ENCODE data around the gene OR52B6. TPM values are rescaled to one million over a fixed set of nuclear protein-coding genes. Genes with fewer than 3 reads are reported as not detected.
A peak's percentile ranks its signal among the peaks of the same experiment; 100 is the strongest.

The OR52B6 gene
- total and polyA plus RNA-seq, 4 donors: not detected

DNA sequence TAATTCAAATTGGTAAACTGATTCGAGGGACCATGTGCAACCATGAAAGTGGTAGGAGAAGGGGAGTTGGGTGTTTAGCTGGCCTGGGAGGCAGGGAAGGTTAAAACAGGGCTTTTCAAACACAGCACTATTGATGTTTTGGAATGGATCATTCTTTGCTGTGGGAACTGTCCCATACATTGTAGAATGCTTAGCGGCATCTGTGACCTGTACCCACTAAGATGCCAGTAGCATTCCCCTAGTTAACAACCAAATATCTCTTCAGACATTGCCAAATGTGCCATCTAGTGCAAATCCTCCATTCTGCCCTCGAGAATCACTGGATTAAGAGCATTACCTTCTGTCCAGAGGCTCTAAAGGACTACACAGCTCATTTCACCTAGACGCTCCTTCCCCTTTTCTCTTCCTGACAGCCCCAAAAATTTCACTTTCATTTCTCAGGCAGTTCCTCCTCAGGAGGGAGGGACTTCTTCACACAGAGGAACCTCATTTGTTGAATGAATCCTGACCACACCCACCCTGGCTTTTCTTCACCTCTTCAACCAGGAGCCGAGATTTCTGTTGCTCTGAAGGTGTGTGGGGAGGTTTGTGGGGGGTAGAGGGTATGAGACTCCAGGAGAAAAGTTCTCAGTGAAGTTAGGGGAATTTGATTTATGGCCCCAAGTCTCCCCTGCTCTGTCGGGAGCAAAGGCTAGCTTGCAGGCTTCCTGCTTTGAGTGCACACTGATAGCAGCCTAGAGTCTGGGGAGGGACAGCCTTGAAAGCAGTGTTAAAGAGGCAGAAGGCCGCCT lies 44.0 kb downstream of the OR52B6 start, which contains the start of gene TRIM34 (continued):
- TF ChIP-seq HNF4A (conservative IDR thresholded peaks at IDR 0.05) (peak; percentile 47 to 63), RAD21 (IDR thresholded peaks at IDR 0.05) (peak in 1 of 2 donors; percentile 56), FOXA1 (IDR thresholded peaks at IDR 0.05) (no peak), SP1 (IDR thresholded peaks at IDR 0.05) (peak; percentile 45), YY1 (IDR thresholded peaks at IDR 0.05) (peak; percentile 66), FOXA2 (IDR thresholded peaks at IDR 0.05) (no peak), EGR1 (IDR thresholded peaks at IDR 0.05; ENCODE audit: low read depth in 2 of 2) (no peak), NR2F2 (IDR thresholded peaks at IDR 0.05) (peak; percentile 92), RXRA (IDR thresholded peaks at IDR 0.05) (peak in 1 of 2 donors; percentile 33), JUND (IDR thresholded peaks at IDR 0.05) (peak; percentile 51 to 62), GABPA (IDR thresholded peaks at IDR 0.05 in 1 of 2, conservative IDR thresholded peaks at IDR 0.05 in 1 of 2) (peak in 1 of 2 donors; percentile 46), TAF1 (conservative IDR thresholded peaks at IDR 0.05) (peak; percentile 56)
- TF ChIP-seq, protein P1, sequence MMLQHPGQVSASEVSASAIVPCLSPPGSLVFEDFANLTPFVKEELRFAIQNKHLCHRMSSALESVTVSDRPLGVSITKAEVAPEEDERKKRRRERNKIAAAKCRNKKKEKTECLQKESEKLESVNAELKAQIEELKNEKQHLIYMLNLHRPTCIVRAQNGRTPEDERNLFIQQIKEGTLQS (IDR thresholded peaks at IDR 0.05): no peak

DNA sequence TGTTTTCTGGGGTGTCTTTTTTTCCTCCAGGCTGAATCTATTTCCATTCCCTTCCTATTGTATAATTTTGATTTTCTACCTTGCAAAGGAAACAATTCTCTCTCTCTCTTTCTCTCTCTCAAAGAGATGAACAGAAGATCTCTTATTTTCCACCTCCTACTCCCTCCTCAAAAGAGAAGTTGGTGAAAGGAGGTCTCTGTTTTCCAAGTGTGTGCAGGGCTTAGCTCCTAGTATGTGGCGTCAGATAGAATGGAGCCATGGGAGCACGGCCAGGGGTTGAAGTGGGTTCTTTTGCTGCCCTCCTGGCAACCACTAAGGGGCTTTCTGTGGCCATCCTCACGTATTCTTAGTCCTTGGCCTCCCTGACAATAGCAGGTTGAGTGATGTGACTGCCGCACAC lies 44.6 kb downstream of the OR52B6 start:
- WGBS: 39% methylated on average over 4 of the region's 4 CpGs
- Histone ChIP-seq H3K4me1 (ENCODE audit: control insufficient read depth in 4 of 4, insufficient read depth in 4 of 4, low read length in 3 of 4) (peaks cover 2 to 33% (median 23%) of the 10 kb centered on the region in 4 donors), H3K27ac (ENCODE audit: low read depth in 1 of 2, low read length in 2 of 2) (peak overlapping the region in 1 of 2 donors; percentile 78), H3K36me3 (ENCODE audit: control insufficient read depth in 4 of 4, insufficient read depth in 3 of 4, low read depth in 1 of 4, low read length in 3 of 4) (no peaks in the 10 kb centered on the region), H3K9ac (ENCODE audit: low read depth in 1 of 2, low read length in 2 of 2) (peak overlapping the region; percentile 63 to 95), H3K27me3 (ENCODE audit: control insufficient read depth in 4 of 4, insufficient read depth in 4 of 4, low read length in 3 of 4) (no peaks in the 10 kb centered on the region), H3K9me3 (ENCODE audit: control insufficient read depth in 4 of 4, low read length in 3 of 4) (no peaks in the 10 kb centered on the region), H3K4me3 (ENCODE audit: low read depth in 1 of 3, low read length in 3 of 3) (peak overlapping the region; percentile 70 to 96 (median 85))
- DNase-seq (ENCODE audit: low spot score): no peak
- no peak for TF ChIP-seq EGR1 (IDR thresholded peaks at IDR 0.05; ENCODE audit: low read depth in 2 of 2)
- no peak for TF ChIP-seq JUND (IDR thresholded peaks at IDR 0.05)
- TF ChIP-seq, protein P1 (IDR thresholded peaks at IDR 0.05): no peak
- TF ChIP-seq YY1 (IDR thresholded peaks at IDR 0.05): no peak
- TF ChIP-seq SP1 (IDR thresholded peaks at IDR 0.05): no peak
- TF ChIP-seq HNF4G (IDR thresholded peaks at IDR 0.05): no peak
- TF ChIP-seq NR2F2 (IDR thresholded peaks at IDR 0.05): no peak
- TF ChIP-seq, protein P2, sequence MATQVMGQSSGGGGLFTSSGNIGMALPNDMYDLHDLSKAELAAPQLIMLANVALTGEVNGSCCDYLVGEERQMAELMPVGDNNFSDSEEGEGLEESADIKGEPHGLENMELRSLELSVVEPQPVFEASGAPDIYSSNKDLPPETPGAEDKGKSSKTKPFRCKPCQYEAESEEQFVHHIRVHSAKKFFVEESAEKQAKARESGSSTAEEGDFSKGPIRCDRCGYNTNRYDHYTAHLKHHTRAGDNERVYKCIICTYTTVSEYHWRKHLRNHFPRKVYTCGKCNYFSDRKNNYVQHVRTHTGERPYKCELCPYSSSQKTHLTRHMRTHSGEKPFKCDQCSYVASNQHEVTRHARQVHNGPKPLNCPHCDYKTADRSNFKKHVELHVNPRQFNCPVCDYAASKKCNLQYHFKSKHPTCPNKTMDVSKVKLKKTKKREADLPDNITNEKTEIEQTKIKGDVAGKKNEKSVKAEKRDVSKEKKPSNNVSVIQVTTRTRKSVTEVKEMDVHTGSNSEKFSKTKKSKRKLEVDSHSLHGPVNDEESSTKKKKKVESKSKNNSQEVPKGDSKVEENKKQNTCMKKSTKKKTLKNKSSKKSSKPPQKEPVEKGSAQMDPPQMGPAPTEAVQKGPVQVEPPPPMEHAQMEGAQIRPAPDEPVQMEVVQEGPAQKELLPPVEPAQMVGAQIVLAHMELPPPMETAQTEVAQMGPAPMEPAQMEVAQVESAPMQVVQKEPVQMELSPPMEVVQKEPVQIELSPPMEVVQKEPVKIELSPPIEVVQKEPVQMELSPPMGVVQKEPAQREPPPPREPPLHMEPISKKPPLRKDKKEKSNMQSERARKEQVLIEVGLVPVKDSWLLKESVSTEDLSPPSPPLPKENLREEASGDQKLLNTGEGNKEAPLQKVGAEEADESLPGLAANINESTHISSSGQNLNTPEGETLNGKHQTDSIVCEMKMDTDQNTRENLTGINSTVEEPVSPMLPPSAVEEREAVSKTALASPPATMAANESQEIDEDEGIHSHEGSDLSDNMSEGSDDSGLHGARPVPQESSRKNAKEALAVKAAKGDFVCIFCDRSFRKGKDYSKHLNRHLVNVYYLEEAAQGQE (IDR thresholded peaks at IDR 0.05): no peak
- no peak for TF ChIP-seq GABPA (IDR thresholded peaks at IDR 0.05 in 1 of 2, conservative IDR thresholded peaks at IDR 0.05 in 1 of 2)
- TF ChIP-seq, protein P3, sequence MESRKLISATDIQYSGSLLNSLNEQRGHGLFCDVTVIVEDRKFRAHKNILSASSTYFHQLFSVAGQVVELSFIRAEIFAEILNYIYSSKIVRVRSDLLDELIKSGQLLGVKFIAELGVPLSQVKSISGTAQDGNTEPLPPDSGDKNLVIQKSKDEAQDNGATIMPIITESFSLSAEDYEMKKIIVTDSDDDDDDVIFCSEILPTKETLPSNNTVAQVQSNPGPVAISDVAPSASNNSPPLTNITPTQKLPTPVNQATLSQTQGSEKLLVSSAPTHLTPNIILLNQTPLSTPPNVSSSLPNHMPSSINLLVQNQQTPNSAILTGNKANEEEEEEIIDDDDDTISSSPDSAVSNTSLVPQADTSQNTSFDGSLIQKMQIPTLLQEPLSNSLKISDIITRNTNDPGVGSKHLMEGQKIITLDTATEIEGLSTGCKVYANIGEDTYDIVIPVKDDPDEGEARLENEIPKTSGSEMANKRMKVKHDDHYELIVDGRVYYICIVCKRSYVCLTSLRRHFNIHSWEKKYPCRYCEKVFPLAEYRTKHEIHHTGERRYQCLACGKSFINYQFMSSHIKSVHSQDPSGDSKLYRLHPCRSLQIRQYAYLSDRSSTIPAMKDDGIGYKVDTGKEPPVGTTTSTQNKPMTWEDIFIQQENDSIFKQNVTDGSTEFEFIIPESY (IDR thresholded peaks at IDR 0.05): no peak
- no peak for TF ChIP-seq RAD21 (IDR thresholded peaks at IDR 0.05)
- no peak for TF ChIP-seq FOXA1 (IDR thresholded peaks at IDR 0.05)
- TF ChIP-seq, protein P4, sequence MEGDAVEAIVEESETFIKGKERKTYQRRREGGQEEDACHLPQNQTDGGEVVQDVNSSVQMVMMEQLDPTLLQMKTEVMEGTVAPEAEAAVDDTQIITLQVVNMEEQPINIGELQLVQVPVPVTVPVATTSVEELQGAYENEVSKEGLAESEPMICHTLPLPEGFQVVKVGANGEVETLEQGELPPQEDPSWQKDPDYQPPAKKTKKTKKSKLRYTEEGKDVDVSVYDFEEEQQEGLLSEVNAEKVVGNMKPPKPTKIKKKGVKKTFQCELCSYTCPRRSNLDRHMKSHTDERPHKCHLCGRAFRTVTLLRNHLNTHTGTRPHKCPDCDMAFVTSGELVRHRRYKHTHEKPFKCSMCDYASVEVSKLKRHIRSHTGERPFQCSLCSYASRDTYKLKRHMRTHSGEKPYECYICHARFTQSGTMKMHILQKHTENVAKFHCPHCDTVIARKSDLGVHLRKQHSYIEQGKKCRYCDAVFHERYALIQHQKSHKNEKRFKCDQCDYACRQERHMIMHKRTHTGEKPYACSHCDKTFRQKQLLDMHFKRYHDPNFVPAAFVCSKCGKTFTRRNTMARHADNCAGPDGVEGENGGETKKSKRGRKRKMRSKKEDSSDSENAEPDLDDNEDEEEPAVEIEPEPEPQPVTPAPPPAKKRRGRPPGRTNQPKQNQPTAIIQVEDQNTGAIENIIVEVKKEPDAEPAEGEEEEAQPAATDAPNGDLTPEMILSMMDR (IDR thresholded peaks at IDR 0.05; ENCODE audit: low read depth, low read length, missing input control): no peak
- no peak for TF ChIP-seq FOXA2 (IDR thresholded peaks at IDR 0.05)

Data from liver (tissue), 9 donors.